Stimulated activated CD4-positive, alpha-beta T cell treated with anti-CD3 and anti-CD28 coated beads, Interleukin-1b, Interleukin-23, amount 100 ng/mL, for 1 hour (primary cell): ENCODE measurements around the gene TUNAR.

Experiments used
- DNase-seq, 2 donors: peaks; one replicate each; pipeline ENCODE4 v3.0.0-alpha.2; 2020; ENCODE audit warnings: low read depth in 2 of 2

The TUNAR gene

GRCh38 chr14:95876761-95877538, at the start of gene TUNAR:
Gene TUNAR (plus strand): TSS chr14:95876832.
- DNase-seq = no peak

DNA sequence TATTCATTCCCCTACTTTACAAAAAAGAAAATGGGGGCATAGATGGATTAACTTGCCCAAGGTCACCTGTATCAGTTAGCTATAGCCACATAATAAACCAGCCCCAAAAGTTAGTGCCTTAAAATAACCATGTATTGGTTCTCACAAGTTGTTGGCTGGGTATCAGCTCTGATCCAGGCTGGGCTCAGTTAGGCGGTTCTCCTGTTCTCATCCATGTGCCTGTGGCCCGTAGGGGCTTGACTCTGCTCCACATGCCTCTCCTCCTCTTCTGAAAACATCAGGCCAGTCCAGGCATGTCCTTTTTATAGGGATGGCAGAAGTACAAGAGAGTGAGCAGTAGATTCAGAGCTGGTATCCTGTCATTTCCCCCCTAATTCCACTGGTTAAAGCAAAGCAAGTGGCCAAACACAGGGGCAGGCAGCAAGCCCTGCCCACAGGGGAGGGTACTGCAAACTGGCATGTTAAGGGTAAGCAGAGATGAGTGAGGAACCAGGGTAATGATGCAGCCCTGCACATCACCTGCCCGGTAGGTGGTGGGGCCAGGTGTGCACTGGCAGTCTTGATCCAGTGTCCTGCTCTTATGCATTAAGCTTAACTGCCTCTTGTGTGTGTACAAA, 47.9 kb upstream of the TUNAR start:
- no peak for DNase-seq

- DNase-seq = no peak
Measured at GRCh38 chr14:95829321-95829720, 47.3 kb upstream of the TUNAR start.

GRCh38 chr14:95830386-95830785, 46.2 kb upstream of the TUNAR start:
- DNase-seq = no peak

GRCh38 chr14:95831041-95831440, 45.6 kb upstream of the TUNAR start:
- DNase-seq = no peak

DNA sequence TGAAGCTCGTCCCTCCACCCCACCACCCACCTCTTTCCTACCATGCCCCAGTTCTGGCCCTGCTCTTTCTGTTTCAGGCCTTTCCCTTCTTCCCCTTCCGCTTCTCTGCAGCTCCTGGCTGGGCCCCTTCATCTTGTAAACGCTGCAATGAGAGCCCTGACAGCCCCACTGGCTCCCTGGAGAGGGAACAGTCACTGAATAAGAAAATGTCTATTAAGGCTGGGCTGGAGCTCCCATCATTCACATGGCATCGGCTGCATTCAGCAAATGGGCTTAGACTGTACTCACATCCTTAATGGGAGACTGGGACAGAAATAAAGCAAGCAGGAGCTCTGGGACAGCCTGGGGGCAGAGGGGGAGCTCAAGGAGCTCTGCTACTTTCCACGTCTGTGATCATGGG, 45.2 kb upstream of the TUNAR start:
- no peak for DNase-seq

GRCh38 chr14:95832012-95832411, 44.6 kb upstream of the TUNAR start:
- no peak for DNase-seq

- no peak for DNase-seq
Measured at GRCh38 chr14:95833429-95833828, 43.2 kb upstream of the TUNAR start.

DNA sequence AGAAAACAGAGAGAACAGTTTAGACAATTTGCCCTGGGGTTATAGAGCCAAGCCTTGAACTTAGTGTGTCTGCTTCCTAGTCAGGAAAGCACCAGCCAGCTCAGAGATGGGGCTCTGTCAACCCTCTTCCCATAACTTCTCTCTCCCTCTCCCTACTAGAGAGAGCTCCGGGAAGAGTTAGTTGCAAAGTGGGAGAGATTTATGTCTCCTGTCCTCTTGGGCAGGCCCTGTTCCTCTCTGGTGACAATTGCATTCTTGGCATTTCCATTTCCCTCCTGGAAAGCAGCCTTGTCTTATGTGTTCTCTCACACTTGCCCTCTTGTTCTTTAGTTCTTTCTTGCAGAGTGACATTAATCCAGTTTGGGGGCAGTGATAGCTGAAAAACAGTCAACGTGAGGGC, 42.1 kb upstream of the TUNAR start:
- DNase-seq = no peak

DNA sequence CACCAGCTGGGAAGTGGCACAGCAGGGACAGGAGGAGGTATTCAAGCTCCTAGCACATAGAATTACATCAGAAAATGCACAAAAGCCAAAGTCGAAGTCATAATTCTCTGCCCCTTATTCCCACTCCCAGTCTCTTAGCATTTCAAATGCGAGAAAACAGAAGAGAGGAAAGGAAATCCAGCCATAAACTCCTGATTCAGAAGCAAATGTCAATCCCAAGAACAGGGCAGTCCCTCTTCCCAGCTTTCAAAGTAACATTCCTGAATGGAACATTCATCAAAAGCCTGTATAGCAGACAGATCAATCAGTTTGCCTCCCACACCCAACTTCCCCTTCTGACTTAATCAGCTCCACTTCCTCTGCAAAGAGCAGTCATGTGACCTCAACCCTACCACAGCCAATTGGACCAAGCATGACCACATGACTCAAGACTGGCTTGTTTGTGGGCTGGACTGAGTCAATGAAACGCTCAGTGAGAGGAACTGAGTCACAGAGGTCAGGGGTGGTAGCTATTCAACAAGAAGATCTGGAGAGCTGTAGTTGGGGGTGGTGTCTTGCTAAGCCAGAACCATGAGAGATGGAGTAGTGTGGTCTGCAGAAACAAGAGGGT, 41.4 kb upstream of the TUNAR start:
- no peak for DNase-seq

GRCh38 chr14:95838862-95839261, 37.8 kb upstream of the TUNAR start:
- DNase-seq = no peak

- no peak for DNase-seq
Measured at GRCh38 chr14:95840094-95840700, 36.4 kb upstream of the TUNAR start.

- no peak for DNase-seq
Measured at GRCh38 chr14:95841668-95842067, 35.0 kb upstream of the TUNAR start.

DNA sequence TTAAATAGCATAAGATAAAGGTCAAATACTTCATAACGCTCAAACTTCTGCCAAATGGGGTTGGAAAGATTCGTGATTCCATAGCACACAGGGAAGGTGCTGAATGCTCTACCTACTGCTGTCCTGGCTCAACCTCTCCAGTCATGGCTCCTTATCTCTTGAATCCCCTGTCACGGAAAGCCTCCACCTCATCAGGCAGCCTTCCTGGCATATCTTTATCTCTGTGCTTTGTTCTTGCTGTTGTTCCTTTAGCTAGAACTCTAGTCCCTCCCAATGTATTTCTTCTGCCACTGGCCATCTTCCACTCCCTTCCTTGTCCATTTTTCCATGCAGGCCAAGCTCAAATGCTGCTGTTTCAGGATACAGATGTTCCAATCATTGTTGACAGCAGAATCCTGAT, 26.9 kb upstream of the TUNAR start:
- DNase-seq = no peak

DNA sequence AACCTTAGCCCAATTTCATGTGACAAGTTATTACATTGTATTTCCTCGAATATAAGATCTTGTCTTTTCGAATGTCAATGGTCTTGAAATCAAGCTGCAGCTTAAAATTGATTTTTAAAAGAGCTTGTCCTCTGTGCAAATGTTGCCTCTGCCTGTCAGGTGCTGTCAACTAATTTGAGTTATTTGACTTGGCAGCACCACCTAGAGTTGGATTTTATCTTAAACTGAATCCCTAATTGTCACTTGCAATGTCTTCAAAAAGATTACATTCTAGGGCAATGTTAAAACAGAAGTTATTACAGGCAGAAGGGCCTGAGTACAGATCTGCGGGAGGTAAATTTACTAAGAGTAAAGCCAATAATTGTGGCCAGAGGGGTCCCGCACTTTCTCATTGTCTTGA, 26.2 kb upstream of the TUNAR start:
- no peak for DNase-seq

- DNase-seq = no peak
Measured at GRCh38 chr14:95855606-95856005, 21.0 kb upstream of the TUNAR start.

DNA sequence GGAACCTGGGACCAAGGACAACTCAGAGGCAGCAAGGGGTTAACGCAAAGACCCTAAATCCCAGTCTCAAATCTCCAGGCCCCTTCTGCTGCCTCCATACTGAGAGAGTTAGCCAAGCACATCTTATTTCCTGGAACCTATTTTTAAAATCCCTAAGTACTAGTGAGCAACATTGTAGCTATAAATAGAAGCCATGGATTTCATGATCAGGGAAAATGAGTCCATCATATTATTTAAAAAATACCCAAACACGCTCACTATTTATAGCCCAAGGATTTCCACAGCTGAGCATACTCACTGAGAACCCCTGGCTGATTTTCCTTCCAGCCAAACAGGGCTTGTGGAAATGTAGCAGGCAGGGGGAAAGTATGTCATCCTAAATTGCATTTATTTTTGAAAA, 19.4 kb upstream of the TUNAR start:
- DNase-seq = no peak

GRCh38 chr14:95858893-95859292, 17.7 kb upstream of the TUNAR start:
- DNase-seq = no peak

DNA sequence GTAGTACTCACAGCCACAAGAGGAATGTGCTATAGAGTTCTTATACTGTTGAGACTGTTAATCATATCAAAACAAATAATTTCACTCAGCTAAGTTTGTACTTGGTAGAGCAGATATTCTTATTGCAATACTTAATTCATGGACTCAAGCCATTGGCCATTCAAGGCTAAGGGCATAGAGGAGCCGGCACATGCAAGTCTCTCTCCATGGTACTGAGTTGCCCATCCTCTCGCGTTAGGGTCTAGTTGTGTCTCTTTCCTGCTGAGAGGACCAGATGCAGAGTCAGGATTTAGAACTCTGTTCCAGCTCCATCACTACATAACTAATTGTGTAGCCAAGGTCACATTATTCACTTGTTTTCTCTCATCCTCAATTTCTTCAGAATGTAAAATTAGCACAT, 14.4 kb upstream of the TUNAR start:
- DNase-seq = no peak

- DNase-seq = no peak
Measured at GRCh38 chr14:95863295-95863694, 13.3 kb upstream of the TUNAR start.

GRCh38 chr14:95869776-95870175, 6.9 kb upstream of the TUNAR start:
- DNase-seq = no peak

DNA sequence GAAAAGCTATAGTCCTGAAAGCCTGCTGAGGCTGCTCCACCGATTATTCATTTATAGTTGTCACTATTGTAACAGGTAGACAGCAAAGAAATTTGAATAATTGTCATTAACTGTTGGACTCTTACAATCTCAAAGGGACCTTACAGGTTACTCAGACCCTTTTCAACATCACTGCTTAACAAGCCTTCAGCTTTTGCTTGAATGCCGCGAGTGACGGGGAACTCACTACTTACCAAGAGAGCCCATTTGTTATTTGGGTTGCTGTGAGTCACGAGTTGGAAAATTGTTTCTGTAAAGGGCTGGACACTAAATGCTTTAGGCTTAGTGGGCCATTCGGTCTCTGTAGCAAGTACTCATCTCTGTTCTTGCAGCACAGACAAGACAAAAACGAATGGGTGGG, 5.9 kb upstream of the TUNAR start:
- DNase-seq = no peak

DNA sequence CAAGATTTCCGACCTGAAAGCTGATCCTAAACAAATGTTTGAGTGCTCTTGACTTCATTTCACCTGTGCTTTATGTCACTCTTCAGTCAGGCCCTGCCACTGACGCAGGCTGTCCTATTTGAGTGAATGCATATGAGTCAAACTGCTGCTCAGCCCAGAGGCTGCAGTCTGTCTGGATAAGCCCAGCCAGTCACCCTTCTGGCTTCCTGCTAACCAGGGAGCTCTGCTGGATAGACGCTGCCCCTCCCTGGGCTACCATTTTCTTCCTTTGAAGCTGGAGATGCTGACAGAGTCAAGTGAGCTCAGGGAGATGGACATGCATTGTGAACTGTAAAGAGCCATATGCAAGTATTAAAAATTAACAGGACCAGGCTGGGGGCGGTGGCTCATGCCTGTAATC, 5.1 kb upstream of the TUNAR start:
- DNase-seq = no peak
